NK-92 treated with Interleukin-12 subunit alpha and Interleukin-12 subunit beta, amount 100 ng/mL, for 24 hours (cell line): ENCODE data around the gene ZDHHC11B.
"Not testable (repeated sequence)": the region's sequence is repeated elsewhere in the genome, so short reads cannot be mapped to it uniquely, and the experiment has no call there.

Source experiments
- DNase-seq: peaks from one replicate; lab custom pipeline; 2025; lab: John Stamatoyannopoulos, UW

ZDHHC11B gene

DNA sequence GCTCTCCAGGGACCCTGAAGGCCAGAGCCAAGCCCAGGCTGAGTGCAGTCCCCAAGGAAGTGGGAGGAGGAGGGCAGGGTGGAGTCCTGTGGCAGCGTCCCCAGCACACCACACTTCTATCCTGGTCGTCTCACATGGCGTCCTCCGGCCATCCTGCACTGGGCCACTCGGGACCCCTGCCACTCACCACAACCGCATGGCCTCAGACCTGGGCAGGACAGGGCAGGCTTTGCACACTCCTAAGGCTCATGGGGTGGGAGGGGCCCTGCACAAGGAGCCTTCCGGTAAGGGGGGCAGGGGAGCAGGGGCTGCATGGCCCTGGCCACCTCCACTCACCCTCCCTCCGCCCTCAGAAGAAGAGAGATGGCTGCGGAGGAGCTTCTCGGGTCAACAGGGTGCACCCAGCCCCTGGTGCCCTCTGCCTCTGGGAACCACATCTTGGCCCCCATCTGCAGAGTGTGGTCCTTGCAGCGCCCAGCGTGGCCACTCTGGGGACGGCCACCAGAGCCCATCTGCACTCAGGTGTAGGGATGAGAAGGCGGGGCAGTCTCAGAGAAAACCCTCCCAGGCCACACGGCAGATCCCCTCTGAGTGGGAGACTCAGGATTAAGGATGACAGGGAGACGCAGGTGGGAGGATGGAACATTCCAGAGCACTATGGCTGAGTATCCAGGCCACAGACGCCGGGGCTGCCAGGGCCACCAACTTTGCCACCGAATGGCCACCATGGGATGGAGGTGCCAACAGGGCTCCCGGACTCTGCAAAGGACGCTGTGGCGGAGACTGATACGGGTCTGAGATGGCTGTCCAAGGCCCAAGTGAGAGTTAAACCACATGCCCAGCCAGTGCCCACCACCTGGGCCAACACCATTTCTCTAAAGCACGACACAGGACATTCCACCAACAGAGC is 99.0 kb downstream of the ZDHHC11B start:
- DNase-seq = no peak

- no peak for DNase-seq
Observed at GRCh38 chr5:684751-685216, 99.7 kb downstream of the ZDHHC11B start.

- DNase-seq = no peak
Observed at GRCh38 chr5:683551-684481, 100.7 kb downstream of the ZDHHC11B start.

DNA sequence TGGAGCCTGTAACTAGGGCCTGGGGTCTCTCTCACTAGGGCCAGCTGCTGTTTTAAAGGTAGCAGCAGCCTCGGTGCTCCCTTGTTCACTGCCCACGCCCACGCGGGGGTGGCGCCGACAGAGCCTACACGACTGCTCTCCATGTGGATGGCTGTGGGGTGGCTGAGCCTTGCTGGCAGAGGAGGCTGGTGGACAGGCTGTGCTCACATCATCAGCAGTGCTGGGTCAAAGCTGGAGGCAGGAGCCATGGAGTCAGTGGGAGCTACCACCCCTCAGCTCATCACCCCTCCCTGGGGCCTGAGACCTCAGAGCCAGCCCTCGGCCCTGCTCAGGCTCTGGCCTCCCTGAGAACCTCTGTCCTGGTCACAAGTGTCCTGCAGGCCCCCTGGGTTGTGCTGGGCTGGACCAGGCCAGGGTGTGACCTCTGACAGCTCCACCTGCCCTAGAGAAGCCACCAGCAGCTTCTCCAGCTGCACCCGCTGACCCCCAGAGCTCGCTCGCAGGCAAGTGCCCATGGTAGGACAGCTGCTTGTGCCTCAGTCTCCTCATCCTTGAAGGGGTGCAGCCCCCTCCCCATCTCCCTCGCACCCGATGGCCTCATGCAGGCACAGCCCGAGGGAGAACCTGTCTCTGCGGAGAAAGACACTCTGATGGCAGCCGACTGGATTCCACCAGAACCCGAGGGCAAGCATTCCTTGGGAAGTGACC is 101.7 kb downstream of the ZDHHC11B start:
- not testable (repeated sequence) for DNase-seq

- DNase-seq = not testable (repeated sequence)
Observed at GRCh38 chr5:682216-682615, 102.3 kb downstream of the ZDHHC11B start.

DNA sequence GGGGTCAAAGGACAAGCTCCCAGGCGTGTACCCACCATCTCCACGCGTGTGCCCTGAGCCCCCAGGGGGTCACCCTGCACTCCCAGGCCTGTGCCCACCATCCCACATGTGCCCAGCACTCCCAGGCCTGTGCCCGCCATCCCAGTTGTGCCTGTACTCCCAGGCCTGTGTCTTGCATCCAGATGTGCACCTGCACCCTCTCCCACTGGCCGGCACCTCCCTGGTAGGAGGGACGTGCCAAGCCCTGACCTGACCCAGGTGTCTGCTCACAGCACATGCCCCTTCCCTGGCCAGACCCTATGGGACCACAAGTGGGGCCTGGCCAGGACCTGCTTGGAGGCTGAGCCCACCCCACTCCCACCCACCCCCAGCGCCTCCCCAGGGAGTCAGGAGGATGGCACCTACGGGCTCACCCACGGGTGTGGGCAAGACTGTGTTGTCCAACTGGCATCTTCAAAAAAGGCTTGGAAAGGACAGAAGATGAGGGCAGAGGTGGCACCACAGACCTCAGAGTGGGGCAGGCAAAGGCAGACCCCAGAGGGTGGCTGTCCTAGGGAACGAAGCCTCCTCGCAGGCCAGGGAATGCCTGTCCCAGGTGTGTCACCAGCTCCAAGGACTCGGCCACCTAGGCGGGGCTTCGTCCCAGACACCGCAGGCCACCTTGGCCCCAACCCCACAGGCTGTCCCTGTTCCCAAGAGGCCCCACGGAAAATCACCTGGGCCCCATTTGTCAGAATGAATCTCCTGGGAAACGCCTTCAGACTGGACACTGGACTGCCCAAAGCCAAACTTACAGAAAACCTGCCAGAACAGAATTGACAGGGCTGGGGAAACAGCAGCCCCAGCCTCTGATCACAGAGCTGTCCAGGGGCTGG is 103.0 kb downstream of the ZDHHC11B start:
- DNase-seq = not testable (repeated sequence)

DNA sequence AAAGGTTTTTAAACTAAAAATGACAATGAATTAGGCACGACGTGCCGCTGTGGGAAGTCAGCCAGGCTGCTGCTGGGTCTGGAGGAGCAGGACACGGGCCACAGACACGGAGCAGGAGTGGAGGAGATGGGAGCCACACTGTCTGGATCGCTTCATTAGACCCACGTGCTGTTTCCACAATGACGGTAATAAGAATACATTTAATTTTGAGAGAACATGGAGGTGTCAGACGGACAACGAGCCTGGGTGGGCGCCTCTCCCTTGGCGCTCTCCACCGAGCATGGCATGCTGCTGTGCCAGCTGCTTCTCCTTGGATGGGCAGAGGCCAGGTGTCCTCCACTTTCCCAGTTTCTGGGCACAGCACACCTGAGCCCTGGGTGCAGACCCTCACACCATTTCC is 103.7 kb downstream of the ZDHHC11B start:
- DNase-seq = not testable (repeated sequence)

- DNase-seq = not testable (repeated sequence)
Observed at GRCh38 chr5:680118-680795, 104.3 kb downstream of the ZDHHC11B start.

- DNase-seq = not testable (repeated sequence)
Observed at GRCh38 chr5:679166-679895, 105.2 kb downstream of the ZDHHC11B start.

GRCh38 chr5:678521-678920 is 106.0 kb downstream of the ZDHHC11B start:
- DNase-seq = not testable (repeated sequence)

DNA sequence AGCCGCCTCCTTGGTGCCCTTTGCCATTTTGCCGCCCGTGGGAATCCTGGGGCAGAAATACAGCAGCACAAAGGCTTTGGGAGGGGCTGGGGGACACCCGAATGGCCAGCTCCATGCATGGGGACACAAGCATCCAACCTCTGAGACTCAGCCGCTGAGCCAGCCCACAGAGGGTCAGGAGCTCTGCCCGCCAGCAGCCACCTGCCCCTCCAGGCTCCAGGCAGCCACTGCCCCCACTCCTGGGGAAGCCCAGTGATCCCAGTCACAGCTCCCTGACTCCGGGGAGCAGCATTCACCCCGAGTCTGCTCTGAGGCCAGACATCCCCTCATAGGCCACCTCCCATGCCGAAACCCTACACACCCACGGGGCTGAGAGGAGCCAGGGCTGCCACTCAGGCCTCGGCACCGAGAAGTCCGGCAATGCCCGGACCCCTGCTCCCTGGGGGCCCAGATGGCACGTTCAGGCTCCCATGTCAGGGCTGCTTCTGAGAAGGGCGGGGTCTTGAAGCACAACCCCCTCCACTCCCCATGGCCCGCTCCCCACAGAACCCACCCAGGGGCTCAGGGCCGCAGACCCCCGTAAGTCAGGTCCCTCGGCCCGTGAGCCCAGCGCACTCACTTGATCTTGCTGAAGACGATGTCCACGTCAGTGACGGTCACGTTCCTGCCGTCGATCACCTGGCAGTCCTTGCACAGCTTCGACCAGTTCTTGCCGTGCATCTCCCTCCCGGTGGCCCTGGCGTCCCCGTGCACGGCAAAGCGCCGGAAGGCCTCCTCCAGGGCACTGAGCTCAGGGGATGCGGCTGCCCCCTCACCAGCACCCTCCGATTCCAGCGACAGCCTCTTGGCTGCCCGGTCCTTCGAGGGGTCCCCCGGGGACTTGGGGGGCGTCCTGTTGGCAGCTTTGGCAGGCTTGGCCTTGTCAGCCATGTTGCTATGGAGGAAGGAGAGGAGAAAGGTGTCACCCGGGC is 107.1 kb downstream of the ZDHHC11B start:
- DNase-seq = no peak

DNA sequence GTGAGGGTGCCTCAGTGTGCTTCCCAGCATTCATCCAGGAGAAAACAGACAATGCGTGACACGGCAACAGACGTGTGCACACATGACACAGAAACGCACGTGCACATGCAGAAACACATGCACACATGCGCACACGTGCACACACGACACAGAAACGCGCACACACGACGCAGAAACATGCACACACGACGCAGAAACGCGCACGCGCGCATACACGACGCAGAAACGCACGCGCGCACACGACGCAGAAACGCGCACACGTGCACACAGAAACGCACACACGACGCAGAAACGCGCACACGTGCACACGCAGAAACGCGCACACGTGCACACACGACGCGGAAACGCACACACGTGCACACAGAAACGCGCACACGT is 107.8 kb downstream of the ZDHHC11B start:
- DNase-seq = no peak

DNA sequence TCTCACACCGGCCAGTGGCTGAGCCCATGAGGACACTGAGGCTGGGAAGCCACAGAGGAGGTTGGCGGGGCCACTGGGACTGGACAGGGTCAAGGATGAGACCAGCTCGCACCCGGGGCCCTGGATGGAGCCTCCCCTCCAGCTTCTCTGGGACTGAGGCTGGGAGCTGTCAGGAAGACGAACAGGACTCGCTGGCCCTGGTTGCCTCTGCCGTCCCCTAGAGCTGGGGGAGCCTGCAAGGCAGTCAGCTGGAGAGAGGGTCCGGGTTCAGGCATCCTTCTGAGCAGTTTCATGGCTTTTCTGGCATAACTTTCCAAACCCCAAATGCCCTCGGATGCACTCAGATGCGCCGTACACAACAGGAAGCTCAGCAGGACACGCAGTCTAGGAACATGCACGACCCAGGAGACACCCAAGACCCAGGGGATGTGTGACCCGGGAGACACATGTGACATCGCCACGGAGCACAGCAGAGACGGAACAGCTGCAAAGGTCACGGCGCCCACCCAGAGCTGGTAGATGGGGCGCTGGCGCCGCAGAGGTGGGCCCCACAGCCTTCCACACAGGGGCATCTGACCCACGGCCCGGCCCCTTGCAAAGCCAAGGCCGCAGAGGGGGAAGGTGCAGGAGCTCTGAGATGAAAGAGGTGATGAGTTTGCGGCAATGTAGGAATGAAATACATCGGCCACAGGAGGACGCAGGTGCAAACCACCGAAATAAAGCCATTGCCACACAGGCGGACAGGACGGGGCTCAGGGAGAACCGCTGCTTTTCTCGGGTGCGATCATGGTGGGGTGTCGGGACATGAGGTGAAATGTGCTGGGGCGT is 108.4 kb downstream of the ZDHHC11B start:
- DNase-seq = no peak

DNA sequence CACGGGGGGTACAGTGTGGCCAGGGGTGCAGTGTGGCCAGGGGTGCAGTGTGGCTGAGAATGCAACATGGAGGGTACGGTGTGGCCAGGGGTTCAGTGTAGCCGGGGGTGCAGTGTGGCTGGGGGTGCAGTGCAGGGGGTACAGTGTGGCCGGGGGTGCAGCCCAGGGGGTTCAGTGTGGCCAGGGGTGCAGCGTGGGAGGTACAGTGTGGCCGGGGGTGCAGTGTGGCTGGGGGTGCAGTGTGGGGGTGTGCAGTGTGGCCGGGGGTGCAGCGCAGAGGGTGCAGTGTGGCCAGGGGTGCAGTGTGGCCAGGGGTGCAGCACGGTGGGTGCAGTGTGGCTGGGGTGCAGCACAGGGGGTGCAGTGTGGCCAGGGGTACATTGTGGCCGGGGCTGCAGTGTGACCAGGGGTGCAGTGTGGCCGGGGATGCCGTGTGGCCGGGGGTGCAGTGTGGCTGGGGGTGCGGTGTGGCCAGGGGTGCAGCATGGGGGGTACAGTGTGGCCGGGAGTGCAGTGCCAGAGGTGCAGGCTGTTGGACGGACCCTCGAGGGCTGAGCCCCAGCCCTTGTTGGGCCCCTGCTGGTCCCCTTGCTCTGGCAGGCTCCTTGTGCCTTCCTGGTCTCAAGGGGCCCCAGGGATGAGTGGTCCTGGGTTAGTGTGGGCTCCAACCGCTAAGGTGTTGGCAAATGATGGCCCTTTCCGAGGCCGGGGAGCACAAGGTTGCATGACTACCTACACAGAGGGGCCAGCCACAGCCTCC is 109.2 kb downstream of the ZDHHC11B start:
- DNase-seq = no peak

DNA sequence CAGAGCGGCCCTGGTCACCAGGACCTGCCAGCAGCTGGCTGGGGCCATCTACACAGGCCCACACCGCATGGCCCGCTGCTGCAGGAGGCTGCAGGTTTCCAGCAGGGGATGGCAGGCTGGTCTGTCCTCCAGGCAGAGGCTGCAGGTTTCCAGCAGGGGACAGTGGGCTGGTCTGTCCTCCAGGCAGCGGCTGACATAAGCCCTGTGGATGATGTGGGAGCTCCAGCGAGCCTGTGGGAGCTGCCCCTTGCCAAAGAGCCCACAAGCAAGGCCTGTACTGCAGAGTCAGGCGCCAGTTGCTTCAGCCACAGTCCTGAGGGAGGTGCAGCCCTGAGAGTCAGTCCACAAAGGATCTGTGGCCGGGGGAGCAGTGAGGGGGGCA is 109.9 kb downstream of the ZDHHC11B start:
- no peak for DNase-seq

DNA sequence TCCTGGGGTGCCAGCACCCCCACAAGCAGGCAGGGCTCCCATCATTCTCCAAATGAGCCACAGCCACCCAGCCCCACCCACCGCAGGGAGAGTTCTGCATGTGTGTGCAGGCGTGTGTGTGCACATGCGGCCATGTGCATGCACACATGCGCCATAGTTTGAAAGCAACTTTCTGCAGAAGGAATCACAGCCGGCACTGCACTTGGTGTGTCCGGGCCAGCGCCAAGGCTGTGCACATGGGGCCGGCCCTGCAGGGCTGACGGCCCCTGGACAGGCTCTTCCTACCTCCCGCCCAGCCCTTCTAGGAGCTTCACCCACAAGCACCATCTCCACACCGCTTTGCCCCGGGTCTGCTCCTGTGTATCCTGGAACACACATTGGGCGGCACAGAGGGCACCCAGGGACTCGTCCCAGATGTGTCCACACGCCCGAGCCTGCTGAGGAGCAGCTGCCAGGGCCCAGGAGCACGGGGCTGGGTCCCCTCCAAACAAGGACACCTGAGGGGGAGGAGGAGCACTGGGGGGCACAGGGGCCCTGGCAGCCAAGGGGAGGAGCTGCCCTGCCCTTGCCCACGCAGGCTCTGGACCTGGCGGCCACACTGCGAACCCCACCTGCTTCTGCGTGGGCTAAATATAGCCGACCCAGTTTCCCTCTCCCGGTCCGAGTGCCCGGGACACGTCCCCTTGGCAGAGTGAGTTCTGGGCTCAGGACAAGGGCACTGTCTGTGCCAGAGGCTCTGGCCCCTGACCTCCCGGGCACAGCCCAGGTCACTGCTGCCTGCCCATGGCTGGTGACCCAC is 110.5 kb downstream of the ZDHHC11B start:
- DNase-seq = no peak
